T-helper 22 cell (primary cell): ENCODE data around the gene TIMELESS.
"Not testable (repeated sequence)": the region's sequence is repeated elsewhere in the genome, so short reads cannot be mapped to it uniquely, and the experiment has no call there.

ENCODE experiments used
- DNase-seq: peaks from one replicate; pipeline ENCODE4 v3.0.0-alpha.2; 2020; ENCODE audit warnings: low read depth

Gene TIMELESS

DNA sequence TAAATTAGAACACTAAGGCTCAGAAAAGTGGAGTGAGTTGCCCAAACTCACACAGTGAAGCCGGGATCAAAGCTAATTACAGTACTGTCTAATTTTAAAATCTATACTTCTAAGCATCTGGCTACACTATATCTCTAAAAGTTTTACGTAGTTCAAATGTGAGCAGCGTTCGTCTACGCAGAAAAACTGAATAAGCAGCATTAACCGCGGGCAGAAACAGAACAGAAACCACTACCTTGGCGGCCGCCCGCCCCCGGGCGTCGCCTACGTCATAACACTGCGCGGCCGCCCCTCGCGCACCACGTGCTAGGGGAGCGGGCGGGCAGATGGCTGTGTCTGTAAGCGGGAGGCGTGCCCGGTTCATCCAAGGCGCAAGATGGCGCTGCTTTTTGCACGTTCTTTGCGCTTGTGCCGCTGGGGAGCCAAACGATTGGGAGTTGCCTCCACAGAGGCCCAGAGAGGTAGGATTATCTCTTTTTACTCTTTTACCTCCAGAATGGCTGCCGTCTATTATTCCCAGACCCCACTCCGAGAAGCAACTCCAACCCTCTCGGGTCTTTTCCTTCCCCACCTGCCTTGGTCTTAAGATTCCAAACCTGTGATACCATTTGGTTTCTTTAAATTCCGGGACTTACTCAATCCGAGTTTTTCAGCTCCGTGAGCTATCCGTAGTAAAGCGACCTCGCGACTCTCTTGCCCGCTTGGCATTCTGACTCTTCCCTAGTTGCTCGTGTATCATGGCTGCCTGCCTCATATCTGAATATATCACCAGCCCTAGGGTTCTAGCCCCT is 19.2 kb upstream of the TIMELESS start, which contains the start of gene SPRYD4:
Gene SPRYD4 (plus strand): TSS at position 363 of the 791 bp plus-strand sequence. CDS start 14 bp downstream, at position 377.
- DNase-seq = peak; percentile 89

DNA sequence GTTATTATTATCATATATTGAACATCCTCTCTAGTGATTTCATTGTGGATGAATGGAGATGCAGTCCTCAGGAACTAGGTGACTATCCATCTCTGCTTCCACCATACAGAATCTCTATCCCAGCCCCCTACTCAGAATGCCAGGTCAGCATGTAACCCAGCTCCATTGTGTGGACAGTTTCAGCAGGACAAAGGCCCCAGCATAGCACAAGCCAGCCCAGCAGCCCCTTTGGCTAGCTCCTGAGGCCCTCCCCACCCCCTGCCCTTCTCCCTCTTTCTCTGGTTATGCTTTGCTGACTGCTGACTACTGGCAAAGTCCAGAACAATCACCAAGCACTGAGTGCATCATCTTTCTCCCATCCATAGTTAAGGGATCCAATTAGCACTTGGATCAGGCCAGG is 13.3 kb upstream of the TIMELESS start:
- no peak for DNase-seq

DNA sequence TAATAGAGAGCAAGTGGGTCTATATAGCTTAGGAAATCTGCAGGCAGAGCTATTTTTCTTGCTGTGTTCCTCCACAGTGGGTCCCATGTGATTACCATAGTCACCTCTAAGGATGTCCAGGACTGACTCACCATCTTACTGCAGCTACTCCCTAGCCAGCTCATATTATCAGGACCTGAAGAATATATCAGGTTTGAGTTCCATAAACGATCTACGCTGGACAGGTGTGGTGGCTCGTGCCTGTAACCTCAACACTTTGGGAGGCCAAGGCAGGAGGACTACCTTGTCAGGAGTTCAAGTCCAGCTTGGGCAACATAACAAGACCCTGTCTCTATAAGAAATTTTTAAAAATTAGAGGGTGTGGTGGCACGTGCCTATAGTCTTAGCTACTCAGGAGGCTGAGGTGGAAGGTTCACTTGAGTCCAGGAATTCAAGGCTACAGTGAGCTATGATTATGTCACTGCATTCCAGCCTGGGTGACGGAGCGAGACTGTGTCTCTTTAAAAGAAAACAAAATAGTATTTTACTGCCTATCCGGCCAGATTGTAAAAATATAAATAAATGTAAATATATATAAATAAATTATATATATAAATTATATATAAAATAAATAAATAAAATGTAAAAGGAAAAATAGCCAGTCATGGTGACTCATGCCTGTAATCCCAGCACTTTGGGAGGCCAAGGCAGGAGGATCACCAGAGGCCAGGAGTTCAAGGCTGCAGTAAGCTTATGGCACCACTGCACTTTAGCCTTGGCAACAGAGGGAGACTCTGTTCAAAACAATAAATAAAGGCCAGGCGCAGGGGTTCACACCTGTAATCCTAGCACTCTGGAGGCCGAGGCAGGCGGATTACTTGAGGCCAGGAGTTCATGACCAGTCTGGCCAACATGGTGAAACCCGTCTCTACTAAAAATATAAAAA is 12.3 kb upstream of the TIMELESS start:
- no peak for DNase-seq

DNA sequence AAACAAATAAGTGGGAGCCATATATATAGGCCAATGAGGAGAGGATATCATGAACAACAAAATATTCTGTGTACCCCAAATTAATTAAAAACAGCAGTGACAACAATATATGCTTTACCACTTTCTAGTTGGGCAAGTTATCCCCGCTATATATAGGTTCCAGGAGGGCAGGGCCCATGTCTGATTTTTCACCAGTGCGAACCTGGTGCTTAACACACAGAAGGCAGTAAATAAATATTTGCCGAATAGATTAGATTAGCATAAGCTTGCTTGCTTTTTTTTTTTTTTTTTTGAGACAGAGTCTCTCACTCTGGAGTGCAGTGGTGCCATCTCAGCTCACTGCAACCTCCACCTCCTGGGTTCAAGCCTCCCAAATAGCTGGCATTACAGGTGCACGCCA is 8.6 kb upstream of the TIMELESS start:
- DNase-seq = no peak

DNA sequence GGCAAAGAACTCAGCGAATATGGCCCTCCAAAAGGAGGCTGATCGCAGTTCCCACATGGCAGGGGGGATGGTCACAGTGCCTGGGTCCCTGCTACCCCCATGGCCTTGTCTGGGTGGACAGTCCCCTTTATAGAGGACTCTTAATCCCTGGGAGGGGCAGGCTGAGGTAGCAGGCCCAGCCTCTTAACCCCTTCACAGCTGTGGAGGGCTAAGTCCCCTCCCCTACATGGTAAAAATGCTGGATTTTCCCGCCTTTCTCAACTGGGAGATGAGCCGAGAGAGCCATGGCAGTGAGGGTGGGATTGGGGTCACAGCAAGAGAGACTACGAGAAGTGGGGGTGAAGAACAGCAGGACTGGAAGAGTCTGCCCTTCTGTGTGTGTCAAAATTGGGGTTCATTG is 5.3 kb upstream of the TIMELESS start, which contains the start of gene MIP:
Gene MIP (minus strand): TSS at position 101 of the 400 bp plus-strand sequence. CDS start 44 bp downstream, at position 57.
- no peak for DNase-seq

DNA sequence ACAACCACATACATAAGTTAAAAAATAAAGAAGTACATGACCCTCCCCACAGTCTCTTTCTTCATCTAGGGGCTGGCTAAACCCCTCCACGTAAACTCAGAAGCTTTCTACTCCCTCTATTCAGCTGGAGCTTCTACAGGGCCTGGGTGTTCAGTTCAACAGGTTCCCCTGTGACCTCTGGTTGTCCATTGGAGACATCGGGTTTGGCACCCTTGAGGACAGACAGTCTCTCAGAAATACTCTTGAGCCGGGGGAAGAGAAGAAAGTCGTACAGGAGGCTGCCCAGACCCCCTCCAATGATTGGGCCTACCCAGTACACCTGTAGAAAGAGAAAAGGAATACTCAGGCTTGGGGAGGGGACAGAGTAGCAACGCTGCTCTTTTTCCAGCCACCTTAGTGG is 1.9 kb upstream of the TIMELESS start:
- DNase-seq = no peak

DNA sequence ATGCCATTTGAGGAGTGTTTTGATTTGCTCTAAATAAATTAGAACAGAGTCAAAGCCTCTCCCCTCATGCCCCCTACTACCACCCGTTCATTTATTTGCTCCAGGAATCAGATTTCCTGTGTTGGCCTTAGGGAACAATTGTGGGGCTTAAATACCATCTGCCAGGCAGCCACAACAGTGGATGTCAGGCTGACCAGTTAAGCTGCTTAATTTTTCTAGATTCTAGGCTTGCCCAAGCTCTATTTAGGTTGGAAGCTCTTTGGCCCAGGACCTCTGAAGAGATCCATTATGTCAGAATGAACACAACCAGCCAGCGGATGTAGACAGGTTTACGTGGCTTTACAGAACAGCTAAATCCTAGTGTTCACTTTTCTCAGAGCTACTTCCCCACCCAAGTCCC is 1.0 kb upstream of the TIMELESS start:
- no peak for DNase-seq

DNA sequence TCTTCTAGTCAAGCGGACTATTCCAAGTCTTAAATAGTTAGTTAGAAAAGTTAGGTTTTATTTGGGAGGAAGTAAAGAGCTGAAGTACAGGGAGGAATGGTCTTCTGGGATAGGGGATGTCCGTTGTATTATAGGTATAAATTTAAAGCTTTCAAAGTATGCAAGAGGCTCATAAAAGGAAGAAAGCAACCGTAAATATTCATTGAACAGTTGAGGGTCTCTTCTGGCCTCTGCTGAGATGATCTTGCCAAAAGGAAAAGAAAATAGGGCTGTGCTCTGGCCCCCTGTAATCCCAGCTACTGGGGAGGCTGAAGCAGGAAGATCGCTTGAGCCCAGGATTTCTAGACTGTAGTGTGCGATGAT is 377 bp upstream of the TIMELESS start:
- no peak for DNase-seq

DNA sequence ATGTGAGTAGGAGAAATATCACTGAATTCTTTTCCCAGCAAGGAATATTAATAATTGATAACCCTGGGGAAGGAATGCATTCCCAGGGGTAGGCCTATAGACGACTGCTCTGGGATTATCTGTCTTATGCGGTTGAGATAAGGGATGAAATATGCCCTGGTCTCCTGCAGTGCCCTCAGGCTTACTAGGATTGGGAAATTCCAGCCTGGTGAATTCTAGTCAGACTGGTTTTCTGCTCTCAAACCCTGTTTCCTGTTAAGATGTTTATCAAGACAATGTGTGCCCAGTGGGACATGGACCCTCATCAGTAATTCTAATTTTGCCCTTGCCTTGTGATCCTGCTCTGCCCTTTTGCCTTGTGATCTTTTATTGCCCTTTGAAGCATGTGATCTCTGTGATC is 6.0 kb downstream of the TIMELESS start:
- not testable (repeated sequence) for DNase-seq

DNA sequence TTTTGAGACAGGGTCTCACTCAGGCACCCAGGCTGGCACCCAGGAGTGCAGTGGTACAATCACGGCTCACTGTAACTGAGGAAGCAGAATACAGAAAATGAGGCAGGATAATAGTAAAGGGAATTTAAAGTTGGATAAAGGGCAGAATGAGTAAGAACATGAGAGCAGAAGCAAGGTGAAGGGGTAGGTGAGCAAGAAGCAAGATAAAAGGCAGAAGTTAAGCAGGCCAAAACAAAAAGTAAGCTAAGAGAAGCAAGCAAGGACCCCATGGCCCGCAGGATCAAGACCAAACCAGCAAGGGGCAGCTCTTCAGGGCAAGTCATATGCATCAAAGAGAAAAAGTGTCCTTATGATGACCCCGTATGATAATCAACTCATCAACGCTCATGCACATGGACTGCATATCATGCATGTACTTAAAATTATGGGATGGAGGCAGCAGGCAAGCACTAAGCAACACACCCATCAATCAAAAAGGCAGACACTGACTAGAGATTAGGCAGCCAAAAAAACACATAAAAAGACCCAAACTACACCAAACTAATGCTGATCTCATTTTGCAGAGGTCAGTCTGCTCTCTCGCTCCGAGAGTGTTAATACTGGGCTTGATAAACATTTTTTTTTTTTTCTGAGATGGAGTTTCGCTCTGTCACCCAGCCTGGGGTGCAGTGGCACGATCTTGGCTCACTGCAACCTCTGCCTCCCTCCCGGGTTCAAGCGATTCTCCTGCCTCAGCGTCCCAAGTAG is 11.6 kb downstream of the TIMELESS start:
- no peak for DNase-seq

DNA sequence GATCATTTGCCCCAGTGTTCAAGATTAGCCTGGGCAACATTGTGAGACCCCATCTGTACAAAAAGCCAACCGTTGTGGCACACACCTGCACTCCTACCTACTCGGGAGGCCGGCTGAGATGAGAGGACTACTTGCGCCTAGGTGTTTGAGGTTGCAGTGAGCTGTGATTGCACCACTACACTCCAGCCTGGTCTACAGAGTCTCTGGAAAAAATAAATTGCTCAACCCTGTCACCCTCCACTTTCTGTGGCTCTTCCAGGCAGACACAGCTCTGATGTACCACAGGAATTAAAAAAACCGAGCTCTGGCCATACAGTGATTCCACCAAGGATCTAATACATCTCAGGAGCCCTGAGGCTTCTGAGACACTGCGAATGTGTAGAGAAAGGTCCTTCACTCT is 14.4 kb downstream of the TIMELESS start:
- DNase-seq = no peak

DNA sequence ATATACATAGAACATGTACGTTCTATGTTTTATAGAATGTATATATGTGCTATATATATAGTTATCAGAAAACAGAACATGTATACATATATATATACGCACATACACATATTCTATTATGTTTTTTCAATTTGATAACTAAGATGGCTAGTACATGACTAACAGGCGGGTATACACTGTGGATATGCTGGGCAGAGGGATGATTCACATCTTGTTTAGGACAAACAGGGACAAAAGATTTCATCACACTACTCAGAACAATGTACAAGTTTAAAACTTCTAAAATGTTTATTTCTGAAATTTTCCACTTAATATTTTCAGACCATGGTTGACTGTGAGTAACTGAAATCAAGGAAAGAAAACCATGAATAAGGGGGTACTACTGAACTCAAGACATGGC is 17.4 kb downstream of the TIMELESS start:
- no peak for DNase-seq

DNA sequence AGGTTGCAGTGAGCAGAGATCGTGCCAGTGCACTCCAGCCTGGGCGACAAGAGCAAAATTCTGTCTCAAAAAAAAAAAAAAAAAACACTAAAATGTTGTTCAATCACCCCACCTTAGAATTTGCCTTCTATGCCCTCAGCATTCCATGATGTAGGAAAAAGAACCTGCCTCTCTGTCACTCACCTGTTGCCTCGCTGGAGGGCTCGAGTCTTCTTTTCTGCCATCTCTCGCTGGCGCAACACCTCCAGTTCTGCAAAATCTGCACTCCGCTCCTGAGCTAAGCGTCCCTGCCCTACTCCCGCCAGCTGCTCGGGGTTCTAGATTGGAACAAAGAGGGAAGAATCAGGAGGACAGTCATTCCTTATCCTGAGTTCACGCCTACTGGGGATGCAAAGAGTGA is 17.9 kb downstream of the TIMELESS start:
- DNase-seq = no peak

DNA sequence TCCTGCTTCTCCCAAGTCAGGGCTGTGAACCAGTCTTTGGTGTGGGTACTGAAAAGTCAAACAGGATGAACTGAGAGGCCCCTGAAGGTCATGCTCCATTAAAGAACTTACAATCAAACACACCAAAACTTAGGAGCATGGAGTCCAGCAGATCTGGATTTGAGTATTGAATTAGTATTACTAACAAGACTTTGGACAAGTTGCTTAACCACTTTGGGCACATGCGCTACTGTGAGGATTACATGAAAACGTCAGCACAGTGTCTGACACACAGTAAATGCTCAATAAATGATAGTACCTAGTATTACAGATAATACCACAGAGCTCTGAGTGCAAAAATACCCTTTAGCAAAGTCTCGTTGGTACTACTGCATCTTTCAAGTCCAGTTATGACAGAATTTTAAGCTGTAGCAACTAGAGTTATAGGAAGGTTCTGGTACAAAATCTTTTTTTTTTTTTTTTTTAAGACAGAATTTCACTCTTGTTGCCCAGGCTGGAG is 23.2 kb downstream of the TIMELESS start:
- DNase-seq = no peak

DNA sequence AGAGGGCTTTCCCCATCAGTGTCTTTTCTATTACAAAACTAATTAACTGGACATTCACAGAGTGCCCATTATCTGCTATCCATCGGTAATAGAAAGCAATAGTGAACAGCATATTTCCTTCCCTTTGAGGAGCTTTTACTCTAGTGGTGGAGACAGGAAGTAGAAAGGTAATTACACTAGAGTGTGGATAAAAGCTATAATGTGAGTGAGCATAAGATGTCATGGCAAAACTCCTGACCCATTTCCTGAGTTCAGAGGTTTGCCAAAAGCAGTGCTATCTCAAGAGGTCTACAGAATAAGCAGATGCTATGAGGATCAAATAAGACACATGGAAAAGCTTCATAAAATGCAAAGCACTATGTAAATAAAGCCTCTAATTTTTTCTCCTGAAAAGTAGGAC is 24.0 kb downstream of the TIMELESS start:
- DNase-seq = no peak

DNA sequence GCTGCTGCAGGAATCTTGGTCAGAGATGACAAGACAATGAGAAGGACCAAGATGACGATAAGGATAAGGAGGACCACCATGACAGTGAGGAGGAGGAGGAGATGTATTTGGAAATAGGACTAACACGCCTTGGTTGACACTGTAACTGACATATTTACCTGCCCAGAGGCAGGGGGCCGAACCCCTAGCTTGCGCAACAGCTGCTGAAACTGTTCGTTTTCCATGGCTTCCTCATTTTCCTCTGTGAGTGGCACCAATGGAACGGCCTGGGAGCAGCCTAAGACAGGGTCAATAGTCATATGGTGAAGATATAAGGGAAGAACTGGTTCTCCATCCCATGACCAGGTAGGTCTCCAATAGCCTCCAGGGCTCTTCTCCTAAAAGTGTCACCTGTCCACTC is 28.8 kb downstream of the TIMELESS start:
- DNase-seq = no peak

DNA sequence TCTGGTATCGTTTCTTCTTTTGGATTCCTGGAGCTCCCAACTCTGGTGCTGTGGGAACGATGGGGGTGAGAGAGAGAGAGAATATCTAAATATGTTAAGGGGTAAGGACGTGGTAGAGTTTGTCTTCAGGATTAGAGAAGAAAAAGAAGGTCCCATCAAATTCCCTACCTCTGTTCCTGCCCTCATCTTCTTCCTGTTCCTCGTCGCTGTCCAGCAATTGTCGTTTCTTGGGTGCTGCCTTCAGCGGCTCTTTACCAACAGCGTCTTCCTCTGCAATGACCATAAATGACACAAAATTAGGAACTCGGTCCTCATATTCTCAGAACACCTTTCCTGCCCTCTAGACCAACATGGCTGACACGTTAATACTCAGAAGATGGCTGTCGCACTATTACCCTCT is 31.5 kb downstream of the TIMELESS start:
- DNase-seq = no peak

DNA sequence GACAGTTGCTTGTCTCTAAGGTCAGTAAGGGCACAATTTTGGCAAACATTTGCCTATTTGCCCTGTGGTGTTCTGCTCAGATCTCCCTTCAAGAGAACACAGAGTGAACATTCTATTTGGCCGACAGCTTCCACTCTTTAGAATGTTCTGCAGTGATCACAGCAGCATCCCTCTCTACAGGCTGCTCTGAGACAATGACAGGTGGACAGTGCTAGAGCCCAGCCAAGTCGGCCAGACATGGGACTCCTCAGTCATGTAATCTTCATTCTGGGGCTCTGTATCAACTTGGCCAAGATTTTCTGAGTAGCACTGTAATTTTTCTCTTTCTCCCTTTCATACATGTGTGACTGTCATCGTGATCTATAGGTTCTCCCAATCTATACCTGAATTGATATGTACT is 34.8 kb downstream of the TIMELESS start:
- DNase-seq = no peak

DNA sequence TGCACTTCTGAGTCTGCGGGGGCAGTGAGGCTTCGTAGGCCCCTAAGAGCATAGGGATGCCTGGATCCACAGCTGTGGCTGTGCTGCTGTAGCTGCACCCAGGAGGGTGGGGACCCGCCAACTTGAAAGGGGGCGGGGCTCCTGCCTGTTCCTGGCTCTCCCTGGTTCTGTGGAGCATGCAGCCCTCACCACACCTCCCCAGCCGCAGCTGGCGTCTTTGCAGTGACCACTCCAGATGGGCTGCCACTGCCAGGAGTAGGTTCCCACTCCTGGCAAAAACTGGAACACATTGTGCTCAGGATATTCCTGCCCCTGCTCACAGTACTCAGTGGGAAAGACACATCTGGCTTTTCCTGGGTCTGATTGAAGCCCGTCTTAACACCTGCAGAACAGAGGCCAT is 35.8 kb downstream of the TIMELESS start:
- DNase-seq = no peak

DNA sequence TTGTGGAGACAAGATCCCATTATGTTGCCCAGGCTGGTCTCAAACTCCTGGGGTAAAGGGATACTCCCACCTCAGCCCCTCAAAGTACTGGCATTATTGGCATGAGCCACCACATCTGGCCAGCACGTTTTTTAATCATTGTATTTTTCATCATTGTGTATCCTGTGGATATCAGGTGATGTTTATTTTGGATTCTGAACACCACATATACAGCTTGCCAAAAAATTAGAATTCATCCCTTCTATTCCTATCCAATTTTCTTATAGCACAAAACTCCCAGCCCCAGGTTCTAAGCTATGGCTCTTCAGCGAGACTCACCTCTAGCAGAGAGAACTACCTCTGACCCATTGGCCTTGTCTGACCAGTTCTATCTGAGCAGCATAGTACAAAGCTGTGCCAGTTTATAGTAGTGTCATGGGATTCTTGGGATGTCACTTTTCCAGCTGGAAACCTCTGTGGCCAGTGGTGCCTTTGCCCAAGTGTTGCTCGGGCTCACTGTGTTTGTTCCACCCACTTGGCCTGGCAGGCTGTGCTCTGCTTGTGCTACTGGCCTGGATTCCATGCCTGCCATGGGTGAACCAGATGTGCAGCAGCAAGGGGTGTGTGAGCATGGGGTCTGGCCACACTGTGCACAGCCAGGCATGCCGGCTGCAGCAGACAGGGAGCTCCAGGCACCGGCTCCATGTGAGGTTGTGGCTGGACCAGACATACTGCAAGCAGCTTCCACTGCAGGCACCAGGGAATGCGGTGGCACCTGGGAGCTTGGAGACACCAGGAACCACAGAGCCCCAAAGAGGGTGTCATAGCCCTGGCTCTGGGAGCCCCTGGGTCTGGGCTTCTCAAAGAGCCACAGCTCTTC is 37.2 kb downstream of the TIMELESS start:
- no peak for DNase-seq

DNA sequence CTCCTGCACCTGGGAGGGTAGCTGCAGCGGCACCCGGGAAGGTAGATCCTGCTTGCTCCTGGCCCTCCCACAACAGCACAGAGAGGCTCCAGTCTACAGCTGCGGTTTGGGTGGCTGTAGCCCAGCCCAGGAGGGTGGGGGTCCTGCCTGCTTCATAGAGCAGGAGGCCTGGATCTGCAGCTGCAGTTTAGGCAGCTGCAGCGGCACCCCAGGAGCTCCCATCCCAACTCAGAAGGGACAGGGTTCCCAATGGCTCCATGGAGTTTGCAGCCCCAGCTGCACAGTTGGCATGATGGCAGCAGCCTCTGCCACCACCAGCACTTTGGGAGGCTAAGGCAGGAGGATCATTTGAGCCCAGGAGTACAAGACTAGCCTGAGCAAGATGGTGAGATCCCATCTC is 38.5 kb downstream of the TIMELESS start:
- DNase-seq = no peak
